SU-DHL-6 (cell line): ENCODE measurements around the gene LRRC37A.

Experiments
- EZH2phosphoT487 ChIP-seq: fragments of 200-600 bp; sonication (generic), shearing (Covaris generic); conservative IDR thresholded peaks from 2 replicates; pipeline ENCODE4 v1.6.1; 2018; ENCODE audit warnings: mild to moderate bottlenecking, antibody characterized with exemption, low read length, moderate library complexity, mixed read lengths
- TF ChIP-seq, protein P1 (sequence below): fragments of 200-600 bp; sonication (generic); IDR thresholded peaks from one replicate; pipeline ENCODE4 v1.5.1; 2017; ENCODE audit warnings: antibody characterized with exemption, mild to moderate bottlenecking, low read length, moderate library complexity; ENCODE audit not compliant: insufficient read depth, poor library complexity, severe bottlenecking

DNA sequence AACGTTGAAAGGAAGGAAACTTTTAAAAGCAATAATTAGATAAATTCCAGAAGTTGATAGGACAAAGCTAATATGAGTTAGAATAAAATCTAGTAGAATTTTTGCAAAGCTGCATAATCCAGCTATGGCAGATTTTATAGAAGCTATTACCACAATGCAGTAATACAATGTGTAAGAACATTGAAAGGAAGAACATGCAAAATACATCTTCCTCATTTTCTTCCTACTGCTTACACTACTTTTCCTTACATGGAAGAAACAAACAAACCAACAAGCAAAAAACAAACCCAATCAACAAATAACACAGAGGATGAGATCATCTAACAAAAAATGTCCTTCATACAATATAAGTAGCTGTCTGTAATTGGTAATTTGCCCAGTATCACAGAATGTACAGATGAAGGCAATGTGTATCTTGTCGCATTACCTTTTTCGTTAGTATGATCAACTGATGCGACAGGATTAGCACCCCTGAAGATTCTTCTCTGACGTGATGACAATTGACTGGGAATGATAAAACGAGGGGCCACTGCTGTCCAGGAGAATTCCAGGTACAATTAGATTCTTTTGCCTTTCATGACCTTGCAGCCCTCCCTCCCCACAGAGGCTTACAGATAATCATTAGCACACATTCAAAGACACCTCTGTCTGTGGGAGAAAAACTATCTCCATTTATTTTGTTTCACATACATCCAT is 21.2 kb upstream of the LRRC37A start:
- TF ChIP-seq, protein P1, sequence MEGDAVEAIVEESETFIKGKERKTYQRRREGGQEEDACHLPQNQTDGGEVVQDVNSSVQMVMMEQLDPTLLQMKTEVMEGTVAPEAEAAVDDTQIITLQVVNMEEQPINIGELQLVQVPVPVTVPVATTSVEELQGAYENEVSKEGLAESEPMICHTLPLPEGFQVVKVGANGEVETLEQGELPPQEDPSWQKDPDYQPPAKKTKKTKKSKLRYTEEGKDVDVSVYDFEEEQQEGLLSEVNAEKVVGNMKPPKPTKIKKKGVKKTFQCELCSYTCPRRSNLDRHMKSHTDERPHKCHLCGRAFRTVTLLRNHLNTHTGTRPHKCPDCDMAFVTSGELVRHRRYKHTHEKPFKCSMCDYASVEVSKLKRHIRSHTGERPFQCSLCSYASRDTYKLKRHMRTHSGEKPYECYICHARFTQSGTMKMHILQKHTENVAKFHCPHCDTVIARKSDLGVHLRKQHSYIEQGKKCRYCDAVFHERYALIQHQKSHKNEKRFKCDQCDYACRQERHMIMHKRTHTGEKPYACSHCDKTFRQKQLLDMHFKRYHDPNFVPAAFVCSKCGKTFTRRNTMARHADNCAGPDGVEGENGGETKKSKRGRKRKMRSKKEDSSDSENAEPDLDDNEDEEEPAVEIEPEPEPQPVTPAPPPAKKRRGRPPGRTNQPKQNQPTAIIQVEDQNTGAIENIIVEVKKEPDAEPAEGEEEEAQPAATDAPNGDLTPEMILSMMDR = no peak
- no peak for TF ChIP-seq EZH2phosphoT487
